ENCODE measurements around the gene ZFPM1.

The ZFPM1 gene

DNA sequence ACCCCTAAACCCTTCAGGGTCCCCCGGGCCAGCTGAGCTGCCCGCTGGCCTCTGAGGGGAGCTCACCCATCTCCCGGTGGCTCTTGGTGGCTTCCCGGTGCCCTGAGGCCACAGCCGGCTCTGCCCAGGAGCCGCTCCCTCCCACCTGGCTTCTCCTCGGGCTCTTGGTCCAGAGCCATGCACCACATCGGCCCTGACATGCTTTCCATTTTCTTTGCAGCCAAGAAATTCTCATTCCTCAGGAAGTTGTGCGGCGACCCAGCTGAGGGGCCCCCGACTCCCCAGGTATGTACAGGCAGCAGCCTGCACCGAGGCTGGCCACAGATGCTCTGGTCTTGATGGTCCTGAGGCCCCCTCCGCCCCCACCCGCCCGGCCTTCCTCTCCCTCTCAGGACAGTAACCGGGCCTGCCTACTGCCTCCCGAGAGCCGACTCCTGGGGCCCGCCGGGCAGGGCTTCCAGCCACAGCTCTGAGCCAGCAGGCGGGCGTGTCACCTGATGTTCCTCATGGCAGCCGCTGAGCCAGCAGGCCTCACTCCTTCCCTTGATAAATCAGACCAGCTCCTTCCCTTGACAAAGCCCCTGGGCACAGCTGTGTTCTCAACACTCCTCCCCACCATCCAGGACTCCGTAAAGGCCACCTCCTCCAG, 28.4 kb upstream of the ZFPM1 start:
- Histone ChIP-seq H3K27ac (no peak overlapping the region), H3K4me3 (no peak overlapping the region)
- TF ChIP-seq, protein P1, sequence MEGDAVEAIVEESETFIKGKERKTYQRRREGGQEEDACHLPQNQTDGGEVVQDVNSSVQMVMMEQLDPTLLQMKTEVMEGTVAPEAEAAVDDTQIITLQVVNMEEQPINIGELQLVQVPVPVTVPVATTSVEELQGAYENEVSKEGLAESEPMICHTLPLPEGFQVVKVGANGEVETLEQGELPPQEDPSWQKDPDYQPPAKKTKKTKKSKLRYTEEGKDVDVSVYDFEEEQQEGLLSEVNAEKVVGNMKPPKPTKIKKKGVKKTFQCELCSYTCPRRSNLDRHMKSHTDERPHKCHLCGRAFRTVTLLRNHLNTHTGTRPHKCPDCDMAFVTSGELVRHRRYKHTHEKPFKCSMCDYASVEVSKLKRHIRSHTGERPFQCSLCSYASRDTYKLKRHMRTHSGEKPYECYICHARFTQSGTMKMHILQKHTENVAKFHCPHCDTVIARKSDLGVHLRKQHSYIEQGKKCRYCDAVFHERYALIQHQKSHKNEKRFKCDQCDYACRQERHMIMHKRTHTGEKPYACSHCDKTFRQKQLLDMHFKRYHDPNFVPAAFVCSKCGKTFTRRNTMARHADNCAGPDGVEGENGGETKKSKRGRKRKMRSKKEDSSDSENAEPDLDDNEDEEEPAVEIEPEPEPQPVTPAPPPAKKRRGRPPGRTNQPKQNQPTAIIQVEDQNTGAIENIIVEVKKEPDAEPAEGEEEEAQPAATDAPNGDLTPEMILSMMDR (IDR thresholded peaks at IDR 0.05) = no peak
- no peak for DNase-seq (ENCODE audit: low spot score)

DNA sequence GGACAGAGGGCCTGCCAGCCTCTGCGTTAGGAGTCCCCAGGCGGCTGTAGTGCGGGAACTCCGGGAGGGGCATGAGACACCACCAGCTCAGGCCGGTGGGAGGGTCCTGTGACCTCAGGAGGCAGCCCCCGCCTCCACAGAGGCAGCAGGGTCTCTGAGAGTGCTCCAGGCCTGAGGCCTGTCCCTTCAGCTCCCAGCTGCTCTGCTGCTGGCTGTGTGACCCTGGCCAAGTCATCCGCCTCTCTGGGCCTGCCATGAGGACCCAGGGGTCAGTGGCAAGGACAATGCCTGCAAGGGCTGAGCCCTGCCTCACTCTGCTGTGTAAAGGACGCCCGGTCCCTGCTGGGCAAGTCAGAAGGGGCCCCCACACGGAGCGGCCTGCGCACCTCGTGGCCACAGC, 27.1 kb upstream of the ZFPM1 start:
- no peak overlapping the region for H3K27ac ChIP-seq
- H3K4me3 ChIP-seq = no peak overlapping the region
- DNase-seq (ENCODE audit: low spot score) = no peak
- TF ChIP-seq, protein P1 (IDR thresholded peaks at IDR 0.05) = no peak

DNA sequence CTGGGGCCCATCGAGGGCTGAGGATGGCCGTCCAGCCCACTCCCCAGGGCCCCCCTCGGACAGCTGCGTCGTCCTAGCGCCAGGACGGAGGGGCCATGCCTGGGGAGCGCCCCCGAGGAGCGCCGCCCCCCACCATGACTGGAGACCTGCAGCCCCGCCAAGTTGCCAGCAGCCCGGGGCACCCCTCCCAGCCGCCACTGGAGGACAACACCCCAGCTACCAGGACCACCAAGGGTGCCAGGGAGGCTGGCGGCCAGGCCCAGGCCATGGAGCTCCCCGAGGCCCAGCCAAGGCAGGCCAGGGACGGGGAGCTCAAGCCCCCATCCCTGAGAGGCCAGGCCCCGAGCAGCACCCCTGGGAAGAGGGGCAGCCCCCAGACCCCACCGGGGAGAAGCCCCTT, 25.7 kb upstream of the ZFPM1 start:
- TF ChIP-seq, protein P1 (IDR thresholded peaks at IDR 0.05) = no peak

DNA sequence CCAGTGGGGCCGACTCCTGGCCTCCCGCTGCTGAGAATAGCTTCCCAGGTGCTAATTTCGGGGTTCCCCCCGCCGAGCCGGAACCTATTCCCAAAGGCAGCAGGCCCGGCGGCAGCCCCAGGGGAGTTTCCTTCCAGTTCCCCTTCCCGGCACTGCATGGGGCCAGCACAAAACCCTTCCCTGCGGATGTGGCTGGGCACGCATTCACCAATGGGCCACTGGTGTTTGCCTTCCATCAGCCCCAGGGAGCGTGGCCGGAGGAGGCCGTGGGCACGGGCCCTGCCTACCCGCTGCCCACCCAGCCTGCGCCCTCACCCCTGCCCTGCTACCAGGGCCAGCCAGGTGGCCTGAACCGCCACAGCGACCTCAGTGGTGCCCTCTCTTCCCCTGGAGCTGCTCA, 24.9 kb upstream of the ZFPM1 start:
- TF ChIP-seq, protein P1 (IDR thresholded peaks at IDR 0.05) = no peak
- no peak overlapping the region for H3K4me3 ChIP-seq
- DNase-seq (ENCODE audit: low spot score) = no peak
- H3K27ac ChIP-seq = no peak overlapping the region

More for the DNA sequence above, 25.7 kb upstream of the ZFPM1 start:
- DNase-seq (ENCODE audit: low spot score) = no peak
- H3K27ac ChIP-seq = no peak overlapping the region
- H3K4me3 ChIP-seq = no peak overlapping the region

DNA sequence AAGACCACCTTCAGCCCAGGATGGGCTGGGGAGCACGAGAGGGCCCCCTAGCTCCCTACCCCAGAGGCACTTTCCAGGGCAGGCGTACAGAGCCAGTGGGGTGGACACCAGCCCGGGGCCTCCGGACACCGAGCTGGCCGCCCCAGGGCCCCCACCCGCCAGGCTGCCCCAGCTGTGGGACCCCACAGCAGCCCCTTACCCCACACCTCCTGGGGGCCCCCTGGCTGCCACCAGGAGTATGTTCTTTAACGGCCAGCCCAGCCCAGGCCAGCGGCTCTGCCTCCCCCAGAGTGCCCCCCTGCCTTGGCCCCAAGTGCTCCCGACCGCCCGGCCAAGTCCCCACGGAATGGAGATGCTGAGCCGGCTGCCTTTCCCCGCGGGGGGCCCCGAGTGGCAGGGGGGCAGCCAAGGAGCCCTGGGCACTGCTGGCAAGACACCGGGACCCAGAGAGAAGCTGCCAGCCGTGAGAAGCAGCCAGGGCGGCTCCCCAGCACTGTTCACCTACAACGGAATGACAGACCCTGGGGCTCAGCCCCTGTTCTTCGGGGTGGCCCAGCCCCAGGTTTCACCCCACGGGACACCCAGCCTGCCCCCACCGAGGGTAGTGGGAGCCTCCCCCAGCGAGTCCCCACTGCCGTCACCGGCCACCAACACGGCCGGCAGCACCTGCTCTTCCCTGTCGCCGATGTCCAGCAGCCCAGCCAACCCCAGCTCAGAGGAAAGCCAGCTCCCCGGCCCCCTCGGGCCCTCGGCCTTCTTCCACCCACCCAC, 24.3 kb upstream of the ZFPM1 start:
- Histone ChIP-seq H3K27ac (no peak overlapping the region), H3K4me3 (no peak overlapping the region)
- no peak for DNase-seq (ENCODE audit: low spot score)
- TF ChIP-seq, protein P1 (IDR thresholded peaks at IDR 0.05) = no peak

DNA sequence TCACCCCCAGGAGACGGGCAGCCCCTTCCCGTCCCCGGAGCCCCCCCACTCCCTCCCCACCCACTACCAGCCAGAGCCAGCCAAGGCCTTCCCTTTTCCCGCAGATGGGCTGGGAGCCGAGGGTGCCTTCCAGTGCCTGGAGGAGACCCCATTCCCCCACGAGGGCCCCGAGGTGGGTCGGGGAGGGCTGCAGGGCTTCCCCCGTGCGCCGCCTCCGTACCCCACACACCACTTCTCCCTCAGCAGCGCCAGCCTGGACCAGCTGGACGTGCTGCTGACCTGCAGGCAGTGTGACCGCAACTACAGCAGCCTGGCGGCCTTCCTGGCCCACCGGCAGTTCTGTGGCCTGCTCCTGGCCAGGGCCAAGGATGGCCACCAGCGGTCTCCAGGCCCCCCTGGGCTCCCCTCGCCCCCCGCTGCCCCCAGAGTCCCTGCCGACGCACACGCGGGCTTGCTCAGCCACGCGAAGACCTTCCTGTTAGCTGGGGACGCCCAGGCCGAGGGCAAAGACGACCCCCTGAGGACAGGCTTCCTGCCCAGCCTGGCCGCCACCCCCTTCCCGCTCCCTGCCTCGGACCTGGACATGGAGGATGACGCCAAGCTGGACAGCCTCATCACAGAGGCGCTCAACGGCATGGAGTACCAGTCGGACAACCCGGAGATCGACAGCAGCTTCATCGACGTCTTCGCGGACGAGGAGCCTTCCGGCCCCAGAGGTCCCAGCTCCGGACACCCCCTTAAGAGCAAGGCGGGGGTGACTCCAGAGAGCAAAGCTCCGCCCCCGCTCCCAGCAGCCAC, 23.5 kb upstream of the ZFPM1 start:
- TF ChIP-seq, protein P1 (IDR thresholded peaks at IDR 0.05) = no peak
- Histone ChIP-seq H3K4me3 (peak overlapping the region; percentile 65), H3K27ac (peak overlapping the region in 1 of 2 donors; percentile 35)
- DNase-seq (ENCODE audit: low spot score) = no peak

Measured in coronary artery (tissue), 2 donors.